Lower lobe of right lung (tissue), 2 donors: Measurements from ENCODE around the gene NPC1L1. TPM values are rescaled to one million over a fixed set of nuclear protein-coding genes. Genes with fewer than 3 reads are reported as not detected.

Source experiments
- ATAC-seq, 2 donors: fragments of 200-7000 bp; cut with Tn5 transposase; one replicate each; pipeline ENCODE4 v1.9.1; 2020 to 2022; ENCODE audit warnings: mild to moderate bottlenecking in 2 of 2, moderate library complexity in 2 of 2
- DNase-seq: peaks from one replicate; pipeline ENCODE4 v3.0.0-alpha.2; 2020
- H3K27ac ChIP-seq: fragments of 200-600 bp; one replicate; pipeline ENCODE4 v1.8.0; 2022
- H3K27me3 ChIP-seq: fragments of 200-600 bp; one replicate; pipeline ENCODE4 v1.8.0; 2022; ENCODE audit warnings: low read depth
- H3K36me3 ChIP-seq: fragments of 200-600 bp; one replicate; pipeline ENCODE4 v1.8.0; 2022; ENCODE audit warnings: mild to moderate bottlenecking
- H3K4me1 ChIP-seq: fragments of 200-600 bp; one replicate; pipeline ENCODE4 v1.8.0; 2022
- H3K4me3 ChIP-seq: fragments of 200-600 bp; one replicate; pipeline ENCODE4 v1.8.0; 2022; ENCODE audit warnings: mild to moderate bottlenecking
- H3K9me3 ChIP-seq: fragments of 200-600 bp; one replicate; pipeline ENCODE4 v1.8.0; 2022
- CTCF ChIP-seq: fragments of 200-600 bp; IDR thresholded peaks from one replicate; pipeline ENCODE4 v1.8.0; 2022; ENCODE audit warnings: antibody characterized with exemption, mild to moderate bottlenecking
- intact Hi-C: fragments of 100-400 bp; cut with DNase I; formaldehyde crosslinking; loops from one replicate; pipeline ENCODE4 v1.11.0; 2022
- total RNA-seq: library from RNA; stranded (reverse); fragmentation: NEBNext Ultra II Directional; extraction: Animal tissue kit (Norgen Biotek cat#: 25700); gene quantifications from one replicate; pipeline ENCODE4 v1.2.1, GENCODE V29; 2021
- donor health status: DM: no; HTN: yes; CAD: no; lungs with severe emphysema.

NPC1L1 gene
- total RNA-seq, 1 donor from 2014 or later: 0.21 TPM

GRCh38 chr7:44519546-44519945 is 21.6 kb downstream of the NPC1L1 start:
- intact Hi-C loops: no loop called here
- ATAC-seq (no peak), DNase-seq (no peak)
- H3K27me3 ChIP-seq: peaks cover 9% of the 10 kb centered on the region
- H3K4me3 ChIP-seq: no peak overlapping the region
- no peak for TF ChIP-seq CTCF
- H3K36me3 ChIP-seq: no peaks in the 10 kb centered on the region
- H3K9me3 ChIP-seq: peaks cover 3% of the 10 kb centered on the region
- H3K27ac ChIP-seq: no peak overlapping the region
- H3K4me1 ChIP-seq: no peaks in the 10 kb centered on the region

- Histone ChIP-seq H3K36me3 (no peaks in the 10 kb centered on the region), H3K4me3 (no peak overlapping the region), H3K27ac (no peak overlapping the region), H3K27me3 (peaks cover 9% of the 10 kb centered on the region), H3K4me1 (no peaks in the 10 kb centered on the region), H3K9me3 (no peaks in the 10 kb centered on the region)
- DNase-seq: no peak
- intact Hi-C loops: no loop called here
- no peak for TF ChIP-seq CTCF
- ATAC-seq: no peak
These were observed 22.4 kb downstream of the NPC1L1 start for GRCh38 chr7:44518761-44519160.

DNA sequence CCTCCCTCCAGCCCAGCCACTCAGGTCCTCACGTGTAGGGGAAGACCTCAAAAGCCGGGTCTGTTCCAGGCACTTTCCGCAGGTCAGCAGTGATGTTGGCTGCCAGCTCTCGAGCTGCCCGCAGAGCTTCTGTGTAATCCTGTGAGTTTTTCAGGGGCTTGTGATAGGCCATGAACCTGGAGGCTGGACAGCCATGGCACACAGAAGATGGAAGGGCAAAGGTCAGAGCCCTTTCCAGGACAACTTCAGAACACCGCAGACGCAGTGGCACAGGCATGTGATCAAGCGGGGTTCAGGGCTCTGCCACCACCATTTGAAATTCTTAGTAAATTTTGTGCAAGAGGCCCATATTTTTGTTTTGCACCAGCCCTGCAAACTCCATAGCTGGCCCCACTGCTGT is 24.0 kb downstream of the NPC1L1 start:
- H3K9me3 ChIP-seq: no peaks in the 10 kb centered on the region
- intact Hi-C loops: no loop called here
- H3K36me3 ChIP-seq: no peaks in the 10 kb centered on the region
- DNase-seq (no peak), ATAC-seq (no peak)
- no peak overlapping the region for H3K4me3 ChIP-seq
- peaks cover 9% of the 10 kb centered on the region for H3K27me3 ChIP-seq
- no peak for TF ChIP-seq CTCF
- H3K4me1 ChIP-seq: no peaks in the 10 kb centered on the region
- no peak overlapping the region for H3K27ac ChIP-seq

DNA sequence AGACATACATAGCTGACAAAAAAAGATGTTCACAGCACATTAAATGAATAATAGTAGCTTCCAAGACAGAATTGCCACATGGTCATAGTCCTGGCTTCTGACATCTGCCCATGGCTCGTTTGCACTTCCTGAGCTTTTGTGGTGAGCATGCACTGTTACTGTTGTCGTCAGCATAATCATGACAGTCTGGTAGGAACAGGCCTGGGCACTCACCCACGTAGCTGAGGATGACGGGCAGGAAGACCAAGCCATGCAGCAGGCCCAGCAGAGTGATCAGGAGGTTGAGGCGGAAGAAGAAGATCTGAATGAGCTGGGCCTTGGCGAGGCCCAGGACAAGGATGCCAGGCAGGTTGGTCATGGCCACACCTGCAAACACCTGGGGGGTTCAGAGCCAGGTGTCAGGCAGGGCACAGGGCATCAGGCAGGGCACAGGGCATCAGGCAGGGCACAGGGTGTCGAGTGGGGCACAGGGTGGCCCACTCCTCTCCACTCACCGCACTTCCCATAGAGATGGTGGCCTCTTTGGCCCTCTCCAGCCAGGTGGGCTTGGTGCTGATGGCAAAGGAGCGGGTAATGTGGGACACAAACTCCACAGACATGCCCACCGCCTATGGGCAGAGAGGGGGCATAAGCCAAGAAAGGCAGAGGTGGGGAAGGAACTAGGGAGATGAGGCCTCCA is 25.4 kb downstream of the NPC1L1 start:
- intact Hi-C loops: no loop called here
- ATAC-seq (no peak), DNase-seq (no peak)
- no peaks in the 10 kb centered on the region for H3K27me3 ChIP-seq
- no peaks in the 10 kb centered on the region for H3K9me3 ChIP-seq
- H3K36me3 ChIP-seq: no peaks in the 10 kb centered on the region
- no peaks in the 10 kb centered on the region for H3K4me1 ChIP-seq
- H3K27ac ChIP-seq: no peak overlapping the region
- TF ChIP-seq CTCF: no peak
- H3K4me3 ChIP-seq: no peak overlapping the region

DNA sequence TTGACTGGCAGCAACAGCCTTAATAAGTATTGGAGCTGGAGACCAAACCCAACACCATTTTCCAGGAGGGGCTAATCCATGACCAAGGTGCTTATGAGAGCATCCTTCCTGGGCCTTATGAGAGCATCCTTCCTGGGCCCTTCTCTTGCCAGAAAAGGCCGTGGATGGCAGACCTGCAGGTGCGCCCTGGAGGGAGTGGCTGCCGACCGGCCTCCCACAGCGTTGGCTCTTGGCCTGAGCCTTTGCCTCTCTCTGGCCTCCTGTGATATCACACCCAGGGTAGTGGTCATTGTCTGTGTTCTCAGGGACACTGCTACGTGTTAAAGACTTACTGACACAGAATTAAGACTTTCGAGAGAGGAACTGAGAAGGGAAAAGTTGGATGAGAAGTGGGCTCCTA is 28.4 kb downstream of the NPC1L1 start:
- Histone ChIP-seq H3K9me3 (no peaks in the 10 kb centered on the region), H3K4me3 (no peak overlapping the region), H3K36me3 (no peaks in the 10 kb centered on the region), H3K27me3 (no peaks in the 10 kb centered on the region), H3K4me1 (no peaks in the 10 kb centered on the region), H3K27ac (no peak overlapping the region)
- DNase-seq: no peak
- ATAC-seq: no peak
- intact Hi-C loops: no loop called here
- no peak for TF ChIP-seq CTCF
